NCI-H2029 treated with DMSO at 0.1 percent for 48 hours (cell line): ENCODE results near the gene ARHGAP40.
A peak's percentile ranks its signal among the peaks of the same experiment; 100 is the strongest.

Experiments
- DNase-seq: peaks from one replicate; lab custom pipeline; 2025; lab: John Stamatoyannopoulos, UW

Gene ARHGAP40

GRCh38 chr20:38651562-38651961 is 50.0 kb downstream of the ARHGAP40 start:
- DNase-seq = no peak

- no peak for DNase-seq
Observed at GRCh38 chr20:38652995-38653394, 51.4 kb downstream of the ARHGAP40 start.

GRCh38 chr20:38657390-38657789 is 55.8 kb downstream of the ARHGAP40 start:
- DNase-seq = no peak

- DNase-seq = no peak
Observed at GRCh38 chr20:38658879-38659596, 57.4 kb downstream of the ARHGAP40 start.

GRCh38 chr20:38659597-38659880 is 57.9 kb downstream of the ARHGAP40 start:
- DNase-seq = no peak

GRCh38 chr20:38660429-38660828 is 58.8 kb downstream of the ARHGAP40 start:
- no peak for DNase-seq

GRCh38 chr20:38663660-38664059 is 62.1 kb downstream of the ARHGAP40 start:
- DNase-seq = no peak

- no peak for DNase-seq
Observed at GRCh38 chr20:38664284-38664683, 62.7 kb downstream of the ARHGAP40 start.

- no peak for DNase-seq
Observed at GRCh38 chr20:38665094-38665493, 63.5 kb downstream of the ARHGAP40 start.

GRCh38 chr20:38665506-38666285 is 64.1 kb downstream of the ARHGAP40 start:
- no peak for DNase-seq

- DNase-seq = no peak
Observed at GRCh38 chr20:38667417-38667956, 65.9 kb downstream of the ARHGAP40 start.

GRCh38 chr20:38669688-38670087 is 68.1 kb downstream of the ARHGAP40 start:
- no peak for DNase-seq

- DNase-seq = no peak
Observed at GRCh38 chr20:38670786-38671185, 69.2 kb downstream of the ARHGAP40 start.

GRCh38 chr20:38671186-38671585 is 69.6 kb downstream of the ARHGAP40 start:
- DNase-seq = no peak

- no peak for DNase-seq
Observed at GRCh38 chr20:38671701-38672292, 70.2 kb downstream of the ARHGAP40 start.

- no peak for DNase-seq
Observed at GRCh38 chr20:38672504-38672903, 70.9 kb downstream of the ARHGAP40 start.

- DNase-seq = no peak
Observed at GRCh38 chr20:38673261-38673660, 71.7 kb downstream of the ARHGAP40 start.

- DNase-seq = no peak
Observed at GRCh38 chr20:38673725-38674091, 72.1 kb downstream of the ARHGAP40 start.

- peak; percentile 4 for DNase-seq
Observed at GRCh38 chr20:38674092-38674764, 72.6 kb downstream of the ARHGAP40 start.

- DNase-seq = no peak
Observed at GRCh38 chr20:38674765-38675133, 73.1 kb downstream of the ARHGAP40 start.

- no peak for DNase-seq
Observed at GRCh38 chr20:38676576-38676975, 75.0 kb downstream of the ARHGAP40 start.

GRCh38 chr20:38680500-38681306 is 79.1 kb downstream of the ARHGAP40 start:
- DNase-seq = no peak
